Lower leg skin (tissue), 3 donors: ENCODE data around the gene MFNG.

Experiments
- CTCF ChIP-seq, 3 donors: fragments of 450-650 bp; IDR thresholded peaks; one replicate each; pipeline ENCODE4 v1.5.1; 2016; ENCODE audit warnings: antibody characterized with exemption in 3 of 3, mild to moderate bottlenecking in 3 of 3, moderate library complexity in 2 of 3
- POLR2A ChIP-seq, 2 donors: fragments of 450-650 bp; IDR thresholded peaks; one replicate each; pipeline ENCODE4 v1.6.1; 2016 to 2017; ENCODE audit warnings: antibody characterized with exemption in 2 of 2, mild to moderate bottlenecking in 1 of 2, moderate library complexity in 1 of 2

GRCh38 chr22:37503850-37504249 lies 17.7 kb upstream of the MFNG start:
- TF ChIP-seq CTCF (IDR thresholded peaks at IDR 0.05) (no peak), POLR2A (IDR thresholded peaks at IDR 0.05) (no peak)
